NCI-H69 (cell line): ENCODE data around the gene TTC9C.
A peak's percentile ranks its signal among the peaks of the same experiment; 100 is the strongest.
"Not testable (repeated sequence)": the region's sequence is repeated elsewhere in the genome, so short reads cannot be mapped to it uniquely, and the experiment has no call there.

ENCODE experiments used
- DNase-seq: peaks from one replicate; lab custom pipeline; 2025; lab: John Stamatoyannopoulos, UW

TTC9C gene

GRCh38 chr11:62728171-62728988 is at the start of gene TTC9C:
TSS of gene TTC9C (plus strand) at chr11:62728486. CDS start at chr11:62728849, 363 bp downstream.
- DNase-seq: peak; percentile 93

- DNase-seq: peak; percentile 93
These were observed 49.3 kb upstream of the TTC9C start, which contains the start of gene UBXN1 for GRCh38 chr11:62678770-62679696. TSS of gene UBXN1 (minus strand) at chr11:62679073. CDS start at chr11:62678923, 150 bp downstream.

DNA sequence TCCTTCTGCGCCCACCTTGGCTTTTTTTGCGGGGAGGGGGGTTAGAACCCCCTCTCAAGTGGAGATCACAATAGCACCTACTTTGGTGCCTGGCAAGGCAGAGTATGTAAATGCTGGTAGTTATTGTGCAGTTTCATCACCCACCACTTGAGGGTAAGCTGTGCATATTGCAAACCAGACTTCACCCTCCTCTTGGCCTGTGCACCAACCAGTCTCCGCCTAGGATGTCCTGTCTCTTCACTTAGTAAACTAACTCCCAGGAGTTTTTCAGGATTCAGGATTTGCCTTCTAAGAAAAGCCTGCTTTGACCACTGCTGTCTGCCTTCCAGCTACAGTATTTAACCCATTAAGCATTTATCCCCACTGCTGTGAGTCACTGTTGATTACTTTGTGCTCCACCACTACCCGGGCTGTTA is 47.5 kb upstream of the TTC9C start:
- peak; percentile 75 for DNase-seq

DNA sequence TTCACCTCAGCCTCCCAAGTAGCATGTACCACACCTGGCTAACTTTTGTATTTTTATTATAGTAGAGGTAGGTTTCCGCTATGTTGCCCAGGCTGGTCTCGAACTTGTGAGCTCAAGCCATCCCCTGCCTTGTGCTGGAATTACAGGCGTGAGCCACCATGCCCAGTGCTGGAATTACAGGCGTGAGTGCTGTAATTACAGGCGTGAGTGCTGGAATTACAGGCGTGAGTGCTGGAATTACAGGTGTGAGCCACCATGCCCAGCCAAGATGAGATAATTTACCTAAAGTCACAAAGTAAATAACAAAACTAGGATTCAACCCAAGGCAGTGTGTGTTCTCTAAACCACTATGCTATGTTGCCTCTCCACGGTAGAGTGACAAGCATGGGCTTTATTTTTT is 45.8 kb upstream of the TTC9C start:
- DNase-seq: peak; percentile 47

GRCh38 chr11:62687508-62688396 is 40.5 kb upstream of the TTC9C start:
- peak; percentile 47 for DNase-seq

DNA sequence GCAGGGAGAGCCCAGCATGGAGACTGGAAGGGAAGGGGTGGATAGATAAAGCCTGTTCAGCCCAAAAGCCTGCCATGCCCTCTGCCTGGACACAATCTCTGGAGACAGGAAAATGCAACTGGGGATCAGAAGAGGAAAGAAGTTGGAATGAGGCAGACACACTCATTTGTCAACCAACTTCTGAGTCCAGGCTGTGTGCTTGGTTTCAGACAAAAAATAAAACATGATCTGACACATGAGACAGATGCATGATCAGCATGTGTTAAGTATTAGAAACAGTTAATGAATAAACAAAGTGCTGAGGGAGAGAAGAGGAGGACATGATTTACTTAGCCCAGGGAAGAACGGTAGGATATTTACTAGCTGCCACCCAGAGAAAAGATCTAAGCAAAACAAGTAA is 39.8 kb upstream of the TTC9C start:
- DNase-seq: no peak

- DNase-seq: no peak
These were observed 38.7 kb upstream of the TTC9C start, which contains the start of gene LRRN4CL for GRCh38 chr11:62689421-62690183. TSS of gene LRRN4CL (minus strand) at chr11:62689530. CDS start at chr11:62688508, 1,022 bp downstream.

- DNase-seq: not testable (repeated sequence)
These were observed 34.7 kb upstream of the TTC9C start for GRCh38 chr11:62693624-62694023.

DNA sequence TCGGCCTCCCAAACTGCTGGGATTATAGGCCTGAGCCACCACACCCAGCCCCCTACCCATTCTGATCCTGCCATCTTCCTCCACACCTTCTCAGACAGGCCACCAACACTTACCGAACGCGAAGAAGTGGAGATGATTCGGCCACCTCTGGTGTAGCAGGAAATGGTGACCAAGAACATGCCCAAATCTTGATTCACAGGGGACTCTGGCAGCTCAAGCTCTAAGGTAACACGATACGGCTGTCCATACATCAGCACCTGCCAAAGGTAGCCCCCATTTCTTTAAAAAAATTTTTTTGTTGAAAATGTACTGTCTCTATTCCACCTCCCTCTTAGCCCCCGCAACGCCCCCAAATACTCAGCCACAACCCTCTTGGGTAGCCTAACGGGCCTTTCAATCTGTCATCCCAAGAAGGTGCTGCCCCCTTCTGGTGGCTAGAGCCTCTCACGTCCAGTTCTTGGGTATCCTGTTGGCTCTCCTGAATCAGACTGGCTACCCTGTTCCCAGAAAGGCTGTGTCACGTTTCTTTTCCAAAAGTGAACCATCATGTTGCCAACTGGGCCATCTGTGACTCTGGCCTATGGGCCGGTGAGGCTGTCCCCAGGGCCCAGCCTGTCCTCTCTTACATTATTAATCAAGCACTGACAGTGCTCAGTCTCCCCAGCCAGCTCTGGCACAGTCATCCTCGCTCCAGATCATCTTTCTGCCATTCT is 33.7 kb upstream of the TTC9C start:
- DNase-seq: peak; percentile 85

- DNase-seq: no peak
These were observed 26.0 kb upstream of the TTC9C start for GRCh38 chr11:62702246-62702645.

GRCh38 chr11:62703921-62704320 is 24.4 kb upstream of the TTC9C start:
- not testable (repeated sequence) for DNase-seq

DNA sequence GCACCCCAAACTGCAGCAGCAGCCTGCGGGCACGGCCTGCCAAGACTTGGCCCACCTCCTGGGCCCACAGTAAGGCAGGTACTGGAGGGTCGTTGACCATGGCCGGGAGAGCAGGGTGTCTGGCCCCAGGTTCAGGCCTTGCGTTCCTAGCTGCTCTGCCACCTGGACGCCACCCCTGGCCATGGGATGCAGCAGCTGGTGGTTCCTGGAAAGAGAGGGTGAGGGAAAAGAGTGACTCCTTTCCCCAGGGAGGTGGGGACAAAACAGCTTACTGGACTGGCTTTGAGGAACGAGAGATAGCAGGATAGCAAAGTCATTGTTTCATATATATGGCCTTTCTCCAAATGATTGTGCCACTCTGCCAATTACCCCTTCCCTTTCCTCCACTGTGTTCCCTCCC is 22.9 kb upstream of the TTC9C start:
- DNase-seq: peak; percentile 66

GRCh38 chr11:62705880-62706849 is 22.1 kb upstream of the TTC9C start:
- peak; percentile 99 for DNase-seq

DNA sequence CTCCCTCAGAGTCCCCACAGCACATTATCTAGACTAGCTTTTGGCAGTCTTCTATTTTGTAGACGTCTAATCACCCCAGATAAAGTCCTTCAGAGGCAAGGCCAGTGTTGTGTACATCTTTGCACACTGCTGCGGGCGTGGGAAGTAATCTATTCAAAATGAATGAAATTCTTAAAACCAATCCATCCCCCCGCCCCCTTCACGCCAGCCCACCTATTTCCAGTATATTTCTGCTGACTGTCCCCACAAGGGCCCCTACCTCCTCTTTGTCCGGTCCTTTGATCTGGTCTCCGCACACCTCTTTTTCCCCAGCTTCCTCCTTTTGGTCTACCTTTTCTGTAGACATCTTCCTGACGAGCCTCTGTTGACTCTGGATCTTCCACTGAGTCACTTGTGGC is 21.4 kb upstream of the TTC9C start:
- peak; percentile 29 for DNase-seq

DNA sequence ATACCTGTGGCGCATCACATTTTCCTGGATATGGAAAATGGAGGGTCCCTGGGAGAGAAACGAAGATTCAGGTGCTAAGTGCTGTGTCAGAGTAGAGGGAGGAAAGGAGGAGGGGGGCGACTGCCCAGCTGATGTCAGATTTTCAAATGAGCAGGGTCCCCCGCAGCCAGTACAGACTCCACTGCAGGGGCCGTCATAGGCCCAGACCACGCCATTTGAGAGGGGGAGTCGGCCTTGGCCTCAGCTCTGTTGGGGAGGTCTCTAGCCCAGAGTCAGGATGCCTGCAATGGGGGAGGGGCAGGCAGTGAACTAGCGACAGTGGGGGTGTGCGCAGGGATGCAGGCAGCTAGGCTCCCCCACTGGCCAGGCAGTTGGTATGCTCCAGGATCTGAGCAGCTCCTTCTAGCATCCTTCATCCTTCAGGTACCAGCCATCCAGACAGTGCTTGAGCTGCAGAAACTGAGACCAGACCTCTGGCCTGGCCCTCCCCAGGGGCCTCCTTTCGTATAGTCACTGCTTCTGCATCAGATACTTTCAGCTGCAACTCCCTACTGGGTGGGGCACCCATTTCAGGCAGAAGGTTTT is 20.9 kb upstream of the TTC9C start, which contains the start of the genes BSCL2 and GNG3:
TSS of gene BSCL2 (minus strand) at position 148 of the 585 bp plus-strand sequence. CDS start 229 bp downstream, outside the sequence.
TSS of gene GNG3 (plus strand) at position 400 of the 585 bp plus-strand sequence. CDS start 620 bp downstream, outside the sequence.
- DNase-seq: peak; percentile 48

GRCh38 chr11:62708392-62708791 is 19.9 kb upstream of the TTC9C start:
- DNase-seq: no peak

DNA sequence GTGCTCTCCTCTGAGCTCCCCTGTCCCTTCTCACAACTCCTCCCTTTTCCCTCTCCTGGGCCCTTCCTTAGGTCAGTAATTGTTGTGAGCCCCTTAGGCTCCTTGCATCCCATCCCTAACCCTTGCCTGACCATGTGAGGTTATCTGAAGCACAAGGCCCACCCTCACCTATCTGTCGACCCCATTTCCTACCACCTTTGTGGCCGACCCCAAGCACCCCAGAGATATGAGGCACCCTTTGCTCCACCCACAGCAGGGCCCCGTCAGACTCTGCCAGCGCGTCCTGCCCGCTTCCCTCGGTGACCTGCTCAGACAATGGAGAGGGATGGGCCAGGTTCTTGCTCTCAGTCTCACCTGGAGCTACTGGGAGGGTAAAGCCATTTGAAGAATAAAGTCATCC is 19.5 kb upstream of the TTC9C start:
- peak; percentile 83 for DNase-seq
